ENCODE measurements around the gene TK2. TPM values are rescaled to one million over a fixed set of nuclear protein-coding genes. Genes with fewer than 3 reads are reported as not detected.

The TK2 gene
- polyA plus RNA-seq, 2 of the 4 experiments (the other 2 are of a cell fraction): 13.9 to 29.5 TPM

DNA sequence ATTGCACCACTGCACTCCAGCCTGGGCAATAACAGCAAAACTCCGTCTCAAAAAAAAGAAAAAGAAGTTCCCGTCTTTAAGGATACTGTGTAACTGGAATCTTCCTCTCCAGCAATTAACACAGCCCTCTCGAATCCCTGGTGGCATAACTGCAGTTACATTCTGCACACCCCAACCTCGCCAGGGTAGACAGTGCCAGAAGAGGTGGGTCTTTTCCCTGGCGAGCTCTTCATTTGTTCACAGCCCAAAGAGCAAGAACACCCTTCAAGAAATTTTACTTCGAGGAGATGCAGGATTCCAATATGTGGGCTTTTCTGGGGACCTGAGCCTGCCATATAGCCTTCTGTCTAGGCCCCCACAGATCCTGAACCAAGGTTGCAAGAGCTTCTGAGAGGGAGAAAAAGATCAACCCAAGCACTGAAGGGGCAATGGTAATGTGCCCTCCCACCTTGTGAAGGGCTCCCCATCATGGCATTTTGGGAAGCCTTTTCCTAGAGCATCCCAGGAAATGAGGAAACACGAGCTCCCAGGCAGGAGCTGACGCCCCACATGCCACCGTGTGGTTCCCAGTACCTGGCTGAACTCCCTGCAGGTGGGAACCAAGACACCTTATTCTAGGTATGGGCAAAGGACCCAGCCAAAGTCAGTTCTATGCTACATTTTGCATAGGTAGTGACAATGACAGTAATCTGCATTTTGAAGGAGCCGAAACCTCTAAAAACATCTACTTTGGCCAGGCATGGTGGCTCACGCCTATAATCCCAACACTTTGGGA, 26.9 kb downstream of the TK2 start (continued):
- TF ChIP-seq CHD4 (IDR thresholded peaks at IDR 0.05; ENCODE audit: borderline replicate concordance): no peak
- no peak for TF ChIP-seq JUN (IDR thresholded peaks at IDR 0.05)
- TF ChIP-seq HMGXB4 (CRISPR knock-in tag; IDR thresholded peaks at IDR 0.05; ENCODE audit: borderline replicate concordance): no peak
- no peak for TF ChIP-seq HOXB13 (CRISPR knock-in tag; IDR thresholded peaks at IDR 0.05; ENCODE audit: low read depth)
- TF ChIP-seq EHMT2 (IDR thresholded peaks at IDR 0.05; ENCODE audit: low read depth): no peak
- no peak for TF ChIP-seq ATOH8 (CRISPR knock-in tag; IDR thresholded peaks at IDR 0.05; ENCODE audit: low read depth)
- no peak for TF ChIP-seq RAD21 (conservative IDR thresholded peaks at IDR 0.05 in 1 of 2, IDR thresholded peaks at IDR 0.05 in 1 of 2)
- TF ChIP-seq SREBF2 (IDR thresholded peaks at IDR 0.05): no peak
- no peak for TF ChIP-seq CTCF (IDR thresholded peaks at IDR 0.05)

- Histone ChIP-seq H3K4me3 (no peak overlapping the region), H3K4me1 (peaks cover 16% of the 10 kb centered on the region), H3K27ac (peak overlapping the region; percentile 22 to 67; a peak in 3 of 6 replicates), H3K4me2 (no peak overlapping the region), H3K9me3 (no peaks in the 10 kb centered on the region)
- TF ChIP-seq RFX5 (IDR thresholded peaks at IDR 0.05) (no peak), CBX2 (IDR thresholded peaks at IDR 0.05; ENCODE audit: borderline replicate concordance, low read depth) (no peak), CHD2 (IDR thresholded peaks at IDR 0.05; ENCODE audit: low read length, partially characterized antibody) (no peak), NPAS2 (CRISPR knock-in tag; IDR thresholded peaks at IDR 0.05; ENCODE audit: borderline replicate concordance) (no peak), FOSL2 (IDR thresholded peaks at IDR 0.05) (no peak), FOSL2 (CRISPR knock-in tag; IDR thresholded peaks at IDR 0.05) (no peak), SMC3 (IDR thresholded peaks at IDR 0.05) (no peak), PBX3 (IDR thresholded peaks at IDR 0.05) (no peak), HDAC2 (IDR thresholded peaks at IDR 0.05) (no peak), BHLHE40 (IDR thresholded peaks at IDR 0.05; ENCODE audit: low read depth, low read length) (no peak)
- TF ChIP-seq, protein P1, sequence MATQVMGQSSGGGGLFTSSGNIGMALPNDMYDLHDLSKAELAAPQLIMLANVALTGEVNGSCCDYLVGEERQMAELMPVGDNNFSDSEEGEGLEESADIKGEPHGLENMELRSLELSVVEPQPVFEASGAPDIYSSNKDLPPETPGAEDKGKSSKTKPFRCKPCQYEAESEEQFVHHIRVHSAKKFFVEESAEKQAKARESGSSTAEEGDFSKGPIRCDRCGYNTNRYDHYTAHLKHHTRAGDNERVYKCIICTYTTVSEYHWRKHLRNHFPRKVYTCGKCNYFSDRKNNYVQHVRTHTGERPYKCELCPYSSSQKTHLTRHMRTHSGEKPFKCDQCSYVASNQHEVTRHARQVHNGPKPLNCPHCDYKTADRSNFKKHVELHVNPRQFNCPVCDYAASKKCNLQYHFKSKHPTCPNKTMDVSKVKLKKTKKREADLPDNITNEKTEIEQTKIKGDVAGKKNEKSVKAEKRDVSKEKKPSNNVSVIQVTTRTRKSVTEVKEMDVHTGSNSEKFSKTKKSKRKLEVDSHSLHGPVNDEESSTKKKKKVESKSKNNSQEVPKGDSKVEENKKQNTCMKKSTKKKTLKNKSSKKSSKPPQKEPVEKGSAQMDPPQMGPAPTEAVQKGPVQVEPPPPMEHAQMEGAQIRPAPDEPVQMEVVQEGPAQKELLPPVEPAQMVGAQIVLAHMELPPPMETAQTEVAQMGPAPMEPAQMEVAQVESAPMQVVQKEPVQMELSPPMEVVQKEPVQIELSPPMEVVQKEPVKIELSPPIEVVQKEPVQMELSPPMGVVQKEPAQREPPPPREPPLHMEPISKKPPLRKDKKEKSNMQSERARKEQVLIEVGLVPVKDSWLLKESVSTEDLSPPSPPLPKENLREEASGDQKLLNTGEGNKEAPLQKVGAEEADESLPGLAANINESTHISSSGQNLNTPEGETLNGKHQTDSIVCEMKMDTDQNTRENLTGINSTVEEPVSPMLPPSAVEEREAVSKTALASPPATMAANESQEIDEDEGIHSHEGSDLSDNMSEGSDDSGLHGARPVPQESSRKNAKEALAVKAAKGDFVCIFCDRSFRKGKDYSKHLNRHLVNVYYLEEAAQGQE (IDR thresholded peaks at IDR 0.05): no peak
- ATAC-seq: no peak
- no peak for DNase-seq (ENCODE audit: low read depth in 1 of 2, low spot score in 1 of 2)
- WGBS (ENCODE audit: missing lambda C conversion rate): 82% methylated on average over 17 of the region's 17 CpGs
- no peak for FAIRE-seq
- ChIA-PET POLR2A (interaction anchor here (1.0 kb wide), 1 partner anchor 10 kb away, joined by 4 read pairs; no protein-coding TSS in a partner anchor), CTCF (interaction anchor here (1.1 to 1.7 kb wide), 8 partner anchors 8 to 351 kb away, joined by 3 to 7 read pairs (median 3); no protein-coding TSS in a partner anchor)
Measured at GRCh38 chr16:66521951-66522771, 27.8 kb downstream of the TK2 start.
